K562 (cell line): ENCODE data around the gene DDX51.

Experiments used
- NCOR1 ChIP-seq: fragments of 450-650 bp; IDR thresholded peaks from 2 replicates; pipeline ENCODE4 v1.6.1; 2016; ENCODE audit warnings: mild to moderate bottlenecking, moderate library complexity
- POLR2AphosphoS5 ChIP-seq: IDR thresholded peaks from 2 replicates; pipeline ENCODE4 v1.6.1; 2011; ENCODE audit warnings: mild to moderate bottlenecking, low read depth, low read length, moderate library complexity; ENCODE audit not compliant: control insufficient read depth, insufficient read depth
- YY1 ChIP-seq, 3 experiments: IDR thresholded peaks; 2 replicates each; pipeline ENCODE4 v1.6.1; 2011; ENCODE audit warnings: low read length in 2 of 3, mild to moderate bottlenecking in 2 of 3, moderate library complexity in 2 of 3, borderline replicate concordance in 1 of 3, control low read depth in 1 of 3, low read depth in 1 of 3; ENCODE audit not compliant: insufficient read depth in 3 of 3, insufficient replicate concordance in 2 of 3, control insufficient read depth in 1 of 3, insufficient read length in 1 of 3; ENCODE audit errors: extremely low read depth in 1 of 3
- ZBTB8A ChIP-seq: fragments of 450-650 bp; IDR thresholded peaks from 2 replicates; pipeline ENCODE4 v1.6.1; 2018; ENCODE audit warnings: mild to moderate bottlenecking, moderate library complexity; ENCODE audit not compliant: partially characterized antibody
- TF ChIP-seq, protein P1 (sequence below): sonication (generic); formaldehyde crosslinking; IDR thresholded peaks from 2 replicates; pipeline ENCODE4 v1.8.1; 2022; ENCODE audit warnings: missing genetic modification reagents

DNA sequence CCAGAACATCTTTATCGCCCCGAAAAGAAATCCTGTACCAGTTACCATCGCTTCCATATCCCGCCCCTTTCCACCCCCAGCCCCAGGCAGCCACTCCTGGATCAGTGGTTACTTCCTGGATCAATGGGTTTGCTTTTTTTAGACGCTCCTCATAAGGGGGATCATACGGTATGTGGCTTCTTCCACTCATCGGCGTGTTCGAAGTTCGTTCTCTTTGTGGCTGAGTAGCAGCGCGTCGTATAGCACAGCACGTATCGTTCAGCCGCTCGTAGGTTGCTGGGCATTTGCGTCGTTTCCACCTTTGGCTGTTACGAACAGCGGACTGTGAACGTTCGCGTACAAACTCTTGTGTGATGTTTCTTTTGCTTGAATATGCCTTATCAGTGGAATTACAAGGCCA lies 2.0 kb upstream of the DDX51 start:
- TF ChIP-seq YY1 (IDR thresholded peaks at IDR 0.05; ENCODE audit: borderline replicate concordance in 1 of 3, control insufficient read depth in 1 of 3, extremely low read depth in 1 of 3, insufficient read depth in 3 of 3, insufficient read length in 1 of 3, insufficient replicate concordance in 2 of 3, low read depth in 1 of 3, low read length in 2 of 3), result no peak
- no peak for TF ChIP-seq NCOR1
- TF ChIP-seq, protein P1, sequence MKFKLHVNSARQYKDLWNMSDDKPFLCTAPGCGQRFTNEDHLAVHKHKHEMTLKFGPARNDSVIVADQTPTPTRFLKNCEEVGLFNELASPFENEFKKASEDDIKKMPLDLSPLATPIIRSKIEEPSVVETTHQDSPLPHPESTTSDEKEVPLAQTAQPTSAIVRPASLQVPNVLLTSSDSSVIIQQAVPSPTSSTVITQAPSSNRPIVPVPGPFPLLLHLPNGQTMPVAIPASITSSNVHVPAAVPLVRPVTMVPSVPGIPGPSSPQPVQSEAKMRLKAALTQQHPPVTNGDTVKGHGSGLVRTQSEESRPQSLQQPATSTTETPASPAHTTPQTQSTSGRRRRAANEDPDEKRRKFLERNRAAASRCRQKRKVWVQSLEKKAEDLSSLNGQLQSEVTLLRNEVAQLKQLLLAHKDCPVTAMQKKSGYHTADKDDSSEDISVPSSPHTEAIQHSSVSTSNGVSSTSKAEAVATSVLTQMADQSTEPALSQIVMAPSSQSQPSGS, result no peak
- TF ChIP-seq POLR2AphosphoS5, result no peak
- no peak for TF ChIP-seq ZBTB8A
